ENCODE data around the gene YTHDF2. TPM values are rescaled to one million over a fixed set of nuclear protein-coding genes. Genes with fewer than 3 reads are reported as not detected.
"Not testable (repeated sequence)": the region's sequence is repeated elsewhere in the genome, so short reads cannot be mapped to it uniquely, and the experiment has no call there.

Gene YTHDF2
- total RNA-seq, 1 experiment from 2014 or later, result 117 TPM

DNA sequence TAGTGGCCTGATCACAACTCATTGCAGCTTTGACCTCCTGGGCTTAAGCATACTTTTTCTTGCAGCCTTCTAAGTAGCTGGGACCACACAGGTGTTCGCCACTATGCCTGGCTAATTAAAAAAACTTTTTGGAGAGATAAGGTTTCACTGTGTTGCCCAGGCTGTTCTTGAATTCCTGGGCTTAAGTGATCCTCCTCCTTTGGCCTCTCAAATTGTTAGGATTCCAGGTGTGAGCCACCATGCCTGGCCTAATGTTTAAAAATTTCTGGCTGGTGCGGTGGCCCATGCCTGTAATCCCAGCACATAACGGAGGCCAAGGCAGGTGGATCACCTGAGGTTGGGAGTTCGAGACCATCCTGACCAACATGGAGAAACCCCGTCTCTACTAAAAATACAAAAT is 24.4 kb downstream of the YTHDF2 start:
- intact Hi-C loops (cut with micrococcal nuclease; ENCODE audit: unreplicated experiment), result no loop called here
- CTCF ChIA-PET, result interaction anchor here (0.7 kb wide), 1 partner anchor 153 kb away, joined by 3 read pairs; the partner anchor contains the start of gene EPB41
- BruUV-seq (replicated peaks), result no TSS peak
- Mint-ChIP-seq H3K9me3 (ENCODE audit: low read depth, unreplicated experiment) (no peaks in the 10 kb centered on the region), H3K4me1 (ENCODE audit: low read depth, unreplicated experiment) (peaks cover 11% of the 10 kb centered on the region), H3K27me3 (ENCODE audit: unreplicated experiment) (no peaks in the 10 kb centered on the region), H3K36me3 (ENCODE audit: insufficient read depth, unreplicated experiment) (peaks cover 23% of the 10 kb centered on the region), H3K4me3 (ENCODE audit: low read depth, unreplicated experiment) (no peak overlapping the region), H3K27ac (ENCODE audit: unreplicated experiment) (no peak overlapping the region)
- no peak for DNase-seq
- TF ChIP-seq, protein P1, sequence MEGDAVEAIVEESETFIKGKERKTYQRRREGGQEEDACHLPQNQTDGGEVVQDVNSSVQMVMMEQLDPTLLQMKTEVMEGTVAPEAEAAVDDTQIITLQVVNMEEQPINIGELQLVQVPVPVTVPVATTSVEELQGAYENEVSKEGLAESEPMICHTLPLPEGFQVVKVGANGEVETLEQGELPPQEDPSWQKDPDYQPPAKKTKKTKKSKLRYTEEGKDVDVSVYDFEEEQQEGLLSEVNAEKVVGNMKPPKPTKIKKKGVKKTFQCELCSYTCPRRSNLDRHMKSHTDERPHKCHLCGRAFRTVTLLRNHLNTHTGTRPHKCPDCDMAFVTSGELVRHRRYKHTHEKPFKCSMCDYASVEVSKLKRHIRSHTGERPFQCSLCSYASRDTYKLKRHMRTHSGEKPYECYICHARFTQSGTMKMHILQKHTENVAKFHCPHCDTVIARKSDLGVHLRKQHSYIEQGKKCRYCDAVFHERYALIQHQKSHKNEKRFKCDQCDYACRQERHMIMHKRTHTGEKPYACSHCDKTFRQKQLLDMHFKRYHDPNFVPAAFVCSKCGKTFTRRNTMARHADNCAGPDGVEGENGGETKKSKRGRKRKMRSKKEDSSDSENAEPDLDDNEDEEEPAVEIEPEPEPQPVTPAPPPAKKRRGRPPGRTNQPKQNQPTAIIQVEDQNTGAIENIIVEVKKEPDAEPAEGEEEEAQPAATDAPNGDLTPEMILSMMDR (IDR thresholded peaks at IDR 0.05; ENCODE audit: unreplicated experiment), result no peak

DNA sequence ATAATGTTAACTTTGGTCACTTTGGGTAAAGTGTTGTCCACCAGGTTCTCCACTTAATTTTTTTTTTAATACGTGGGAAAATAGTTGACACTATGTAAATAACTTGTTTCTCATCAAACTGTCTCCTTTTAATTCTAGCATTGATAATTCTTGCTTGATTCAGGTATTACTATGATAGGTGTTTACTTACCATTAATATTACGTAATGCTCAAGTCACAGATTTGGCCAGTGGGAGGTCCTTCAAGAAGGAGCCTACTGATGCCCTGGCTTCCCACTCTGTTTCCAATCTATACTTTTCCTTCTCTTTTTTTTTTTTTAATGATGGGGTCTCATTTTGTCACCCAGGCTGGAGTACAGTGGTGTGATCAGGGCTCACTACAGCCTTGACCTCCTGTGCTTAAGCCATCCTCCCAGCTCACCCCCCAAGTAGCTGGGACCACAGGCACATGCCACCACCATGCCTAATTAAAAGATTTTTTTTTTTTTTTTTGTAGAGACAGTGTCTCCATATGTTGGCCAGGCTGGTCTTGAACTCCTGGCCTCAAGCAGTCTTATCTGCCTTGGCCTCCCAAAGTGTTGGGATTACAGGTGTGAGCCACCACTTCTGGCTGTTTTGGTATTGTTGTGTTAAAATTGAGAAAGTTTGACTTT is 29.9 kb downstream of the YTHDF2 start:
- no TSS peak for BruUV-seq (replicated peaks)
- peaks cover 48% of the 10 kb centered on the region for H3K36me3 Mint-ChIP-seq (ENCODE audit: insufficient read depth, unreplicated experiment)
- no peaks in the 10 kb centered on the region for H3K27me3 Mint-ChIP-seq (ENCODE audit: unreplicated experiment)
- H3K27ac Mint-ChIP-seq (ENCODE audit: unreplicated experiment), result no peak overlapping the region
- intact Hi-C loops (cut with micrococcal nuclease; ENCODE audit: unreplicated experiment), result no loop called here
- CTCF ChIA-PET, result no interaction called here
- no peaks in the 10 kb centered on the region for H3K4me1 Mint-ChIP-seq (ENCODE audit: low read depth, unreplicated experiment)
- H3K9me3 Mint-ChIP-seq (ENCODE audit: low read depth, unreplicated experiment), result no peaks in the 10 kb centered on the region
- H3K4me3 Mint-ChIP-seq (ENCODE audit: low read depth, unreplicated experiment), result no peak overlapping the region
- TF ChIP-seq, protein P1 (IDR thresholded peaks at IDR 0.05; ENCODE audit: unreplicated experiment), result no peak
- no peak for DNase-seq

DNA sequence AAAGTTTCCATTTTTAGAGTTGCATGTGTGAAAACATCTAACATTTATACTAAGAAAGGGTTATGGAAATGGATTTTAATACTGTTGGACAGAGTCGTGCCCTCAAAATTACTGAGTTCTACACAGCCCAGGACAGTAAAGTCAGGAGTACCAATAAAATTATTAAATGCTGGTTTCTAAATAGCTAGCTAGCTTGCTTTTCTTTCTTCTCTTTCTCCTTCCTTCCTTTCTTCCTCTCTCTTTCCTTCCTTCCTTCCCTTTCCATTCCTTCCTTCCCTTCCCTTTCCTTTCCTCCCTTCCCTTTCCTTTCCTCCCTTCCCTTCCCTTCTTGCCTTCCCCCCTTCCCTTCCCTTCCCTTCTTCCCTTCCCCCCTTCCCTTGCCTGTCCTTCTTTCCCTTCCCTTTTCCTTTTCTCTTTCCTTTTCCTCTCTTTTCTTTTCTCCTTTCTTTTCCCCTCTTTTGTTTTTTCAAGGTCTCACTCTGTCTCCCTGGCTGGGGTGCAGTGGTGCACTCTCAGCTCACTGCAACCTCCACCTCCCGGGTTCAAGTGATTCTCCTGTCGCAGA is 33.9 kb downstream of the YTHDF2 start:
- H3K4me1 Mint-ChIP-seq (ENCODE audit: low read depth, unreplicated experiment), result no peaks in the 10 kb centered on the region
- no TSS peak for BruUV-seq (replicated peaks)
- no peak for DNase-seq
- no peaks in the 10 kb centered on the region for H3K9me3 Mint-ChIP-seq (ENCODE audit: low read depth, unreplicated experiment)
- H3K4me3 Mint-ChIP-seq (ENCODE audit: low read depth, unreplicated experiment), result no peak overlapping the region
- intact Hi-C loops (cut with micrococcal nuclease; ENCODE audit: unreplicated experiment), result no loop called here
- H3K27me3 Mint-ChIP-seq (ENCODE audit: unreplicated experiment), result no peaks in the 10 kb centered on the region
- peaks cover 42% of the 10 kb centered on the region for H3K36me3 Mint-ChIP-seq (ENCODE audit: insufficient read depth, unreplicated experiment)
- H3K27ac Mint-ChIP-seq (ENCODE audit: unreplicated experiment), result no peak overlapping the region
- TF ChIP-seq, protein P1 (IDR thresholded peaks at IDR 0.05; ENCODE audit: unreplicated experiment), result no peak
- CTCF ChIA-PET, result no interaction called here

DNA sequence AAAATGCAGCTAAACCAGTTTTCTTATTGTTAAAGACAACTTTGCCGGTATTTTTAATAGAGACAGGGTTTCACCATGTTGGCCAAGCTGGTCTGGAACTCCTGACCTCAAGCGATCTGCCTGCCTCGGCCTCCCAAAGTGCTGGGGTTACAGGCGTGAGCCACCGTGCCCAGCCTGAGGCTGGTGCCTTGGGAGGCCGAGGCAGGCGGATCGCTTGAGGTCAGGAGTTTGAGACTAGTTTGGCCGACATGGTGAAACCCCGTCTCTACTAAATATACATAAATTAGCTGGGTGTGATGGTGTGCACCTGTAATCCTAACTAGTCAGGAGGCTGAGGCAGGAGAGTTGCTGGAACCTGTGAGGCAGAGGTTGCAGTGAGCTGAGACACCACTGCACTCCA is 35.2 kb downstream of the YTHDF2 start:
- intact Hi-C loops (cut with micrococcal nuclease; ENCODE audit: unreplicated experiment); H3K4me1 Mint-ChIP-seq (ENCODE audit: low read depth, unreplicated experiment); BruUV-seq (replicated peaks); H3K9me3 Mint-ChIP-seq (ENCODE audit: low read depth, unreplicated experiment); H3K27ac Mint-ChIP-seq (ENCODE audit: unreplicated experiment); H3K27me3 Mint-ChIP-seq (ENCODE audit: unreplicated experiment); DNase-seq; H3K4me3 Mint-ChIP-seq (ENCODE audit: low read depth, unreplicated experiment): not testable (repeated sequence)
- H3K36me3 Mint-ChIP-seq (ENCODE audit: insufficient read depth, unreplicated experiment), result peaks cover 34% of the 10 kb centered on the region
- CTCF ChIA-PET, result interaction anchor here (0.6 kb wide), 1 partner anchor 13 kb away, joined by 3 read pairs; no protein-coding TSS in a partner anchor

DNA sequence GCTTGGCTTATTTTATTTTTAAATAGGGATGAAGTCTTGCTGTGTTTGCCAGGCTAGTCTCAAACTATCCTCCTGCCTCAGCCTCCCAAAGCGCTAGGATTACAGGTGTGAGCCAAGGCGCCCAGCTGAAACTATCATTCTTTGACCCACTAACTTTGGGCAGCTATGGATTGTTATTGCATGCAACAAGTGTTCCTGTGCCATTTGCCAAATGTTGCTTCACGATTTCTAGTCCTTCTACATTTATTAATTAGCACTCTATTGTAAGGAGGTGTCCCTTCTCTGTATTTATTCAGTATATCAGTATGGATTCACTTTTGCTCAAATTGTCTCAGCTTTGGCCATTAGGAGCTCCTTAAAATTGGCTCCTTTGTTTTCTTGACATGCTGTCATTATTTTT is 36.4 kb downstream of the YTHDF2 start:
- no peak for DNase-seq
- no peak overlapping the region for H3K27ac Mint-ChIP-seq (ENCODE audit: unreplicated experiment)
- CTCF ChIA-PET, result interaction anchor here (0.6 kb wide), 1 partner anchor 66 kb away, joined by 3 read pairs; no protein-coding TSS in a partner anchor

More for the DNA sequence above, 36.4 kb downstream of the YTHDF2 start:
- TF ChIP-seq, protein P1 (IDR thresholded peaks at IDR 0.05; ENCODE audit: unreplicated experiment), result no peak
- H3K27me3 Mint-ChIP-seq (ENCODE audit: unreplicated experiment), result no peaks in the 10 kb centered on the region
- H3K4me3 Mint-ChIP-seq (ENCODE audit: low read depth, unreplicated experiment), result no peak overlapping the region
- no peaks in the 10 kb centered on the region for H3K4me1 Mint-ChIP-seq (ENCODE audit: low read depth, unreplicated experiment)
- intact Hi-C loops (cut with micrococcal nuclease; ENCODE audit: unreplicated experiment), result no loop called here
- no TSS peak for BruUV-seq (replicated peaks)
- H3K36me3 Mint-ChIP-seq (ENCODE audit: insufficient read depth, unreplicated experiment), result peaks cover 27% of the 10 kb centered on the region
- no peaks in the 10 kb centered on the region for H3K9me3 Mint-ChIP-seq (ENCODE audit: low read depth, unreplicated experiment)
